Testis (tissue), 2 donors: ENCODE data around the gene ZBTB5.

Experiments used
- POLR2A ChIP-seq: fragments of 450-650 bp; IDR thresholded peaks from one replicate; pipeline ENCODE4 v1.6.1; 2017; ENCODE audit warnings: antibody characterized with exemption, mild to moderate bottlenecking, moderate library complexity
- TF ChIP-seq, protein P1 (sequence below), 3 experiments: fragments of 450-650 bp in 2 of 3; fragments of 200-600 bp in 1 of 3; sonication (generic) in 1 of 3; IDR thresholded peaks; one replicate each; pipeline ENCODE4 v1.5.1; 2016 to 2019; ENCODE audit warnings: antibody characterized with exemption in 3 of 3, mild to moderate bottlenecking in 2 of 3, moderate library complexity in 1 of 3

DNA sequence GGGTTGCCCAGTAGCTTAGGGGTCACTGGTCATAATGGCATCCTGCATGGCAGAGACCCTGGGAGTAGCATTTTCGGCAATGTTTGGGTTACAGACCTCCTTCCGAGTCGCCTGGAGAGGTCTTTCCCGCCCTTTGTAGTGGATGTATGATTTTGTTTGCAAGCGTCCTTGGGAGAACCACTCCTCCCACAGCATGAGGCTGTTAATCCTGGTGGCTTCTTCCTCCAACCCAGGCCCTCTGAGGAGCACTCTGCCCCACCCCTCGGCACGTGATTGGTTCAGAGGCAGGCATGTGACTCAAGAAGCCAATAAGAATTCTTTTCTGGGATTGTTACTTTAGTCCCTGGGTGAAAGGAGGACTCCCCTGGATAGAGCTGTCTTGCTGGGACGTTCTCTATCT is 73.0 kb downstream of the ZBTB5 start:
- TF ChIP-seq, protein P1, sequence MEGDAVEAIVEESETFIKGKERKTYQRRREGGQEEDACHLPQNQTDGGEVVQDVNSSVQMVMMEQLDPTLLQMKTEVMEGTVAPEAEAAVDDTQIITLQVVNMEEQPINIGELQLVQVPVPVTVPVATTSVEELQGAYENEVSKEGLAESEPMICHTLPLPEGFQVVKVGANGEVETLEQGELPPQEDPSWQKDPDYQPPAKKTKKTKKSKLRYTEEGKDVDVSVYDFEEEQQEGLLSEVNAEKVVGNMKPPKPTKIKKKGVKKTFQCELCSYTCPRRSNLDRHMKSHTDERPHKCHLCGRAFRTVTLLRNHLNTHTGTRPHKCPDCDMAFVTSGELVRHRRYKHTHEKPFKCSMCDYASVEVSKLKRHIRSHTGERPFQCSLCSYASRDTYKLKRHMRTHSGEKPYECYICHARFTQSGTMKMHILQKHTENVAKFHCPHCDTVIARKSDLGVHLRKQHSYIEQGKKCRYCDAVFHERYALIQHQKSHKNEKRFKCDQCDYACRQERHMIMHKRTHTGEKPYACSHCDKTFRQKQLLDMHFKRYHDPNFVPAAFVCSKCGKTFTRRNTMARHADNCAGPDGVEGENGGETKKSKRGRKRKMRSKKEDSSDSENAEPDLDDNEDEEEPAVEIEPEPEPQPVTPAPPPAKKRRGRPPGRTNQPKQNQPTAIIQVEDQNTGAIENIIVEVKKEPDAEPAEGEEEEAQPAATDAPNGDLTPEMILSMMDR (IDR thresholded peaks at IDR 0.05), result no peak
- TF ChIP-seq POLR2A, result no peak
